Natural killer cell (primary cell): ENCODE results near the gene ADCY5. TPM values are rescaled to one million over a fixed set of nuclear protein-coding genes. Genes with fewer than 3 reads are reported as not detected.

Experiments used
- ATAC-seq, 3 donors: fragments of 150-1000 bp in 2 of 3; fragments of 200-7000 bp in 1 of 3; cut with Tn5 transposase; 1 replicate in 1 of 3; 2 replicates in 2 of 3; pipeline ENCODE4 v1.10.0; 2021; ENCODE audit warnings: mild to moderate bottlenecking in 2 of 3, moderate library complexity in 2 of 3
- DNase-seq, 2 donors: peaks; one replicate each; pipeline versions ENCODE4 v3.0.0 to v3.0.0-alpha.2; 2013 to 2021; ENCODE audit warnings: mixed read lengths in 1 of 2
- H3K27ac ChIP-seq: one replicate; pipeline ENCODE4 v1.5.1; 2013; ENCODE audit warnings: mild to moderate bottlenecking, low read length
- H3K27me3 ChIP-seq: one replicate; pipeline ENCODE4 v1.6.1; 2013; ENCODE audit warnings: low read length; ENCODE audit not compliant: control insufficient read depth, insufficient read depth
- H3K36me3 ChIP-seq: one replicate; pipeline ENCODE4 v1.6.1; 2013; ENCODE audit warnings: low read length; ENCODE audit not compliant: control insufficient read depth, insufficient read depth
- H3K4me1 ChIP-seq: one replicate; pipeline ENCODE4 v1.6.1; 2013; ENCODE audit warnings: low read length; ENCODE audit not compliant: control insufficient read depth, insufficient read depth
- H3K4me3 ChIP-seq: one replicate; pipeline ENCODE4 v1.5.1; 2013; ENCODE audit warnings: low read length
- H3K9me3 ChIP-seq: one replicate; pipeline ENCODE4 v1.6.1; 2013; ENCODE audit warnings: low read length; ENCODE audit not compliant: control insufficient read depth, insufficient read depth
- H3K27ac Mint-ChIP-seq, 2 donors: one replicate each; pipeline ENCODE4 v1.8.0; 2022; ENCODE audit warnings: mild to moderate bottlenecking in 2 of 2, mixed read lengths in 2 of 2, moderate library complexity in 1 of 2
- H3K27me3 Mint-ChIP-seq, 2 donors: one replicate each; pipeline ENCODE4 v1.8.0; 2022; ENCODE audit warnings: low read depth in 2 of 2, mixed read lengths in 2 of 2
- H3K36me3 Mint-ChIP-seq: one replicate; pipeline ENCODE4 v1.8.0; 2022; ENCODE audit warnings: mixed read lengths
- H3K4me1 Mint-ChIP-seq, 2 donors: one replicate each; pipeline ENCODE4 v1.8.0; 2022; ENCODE audit warnings: mixed read lengths in 2 of 2
- H3K4me3 Mint-ChIP-seq: one replicate; pipeline ENCODE4 v1.8.0; 2022; ENCODE audit warnings: mild to moderate bottlenecking, moderate library complexity, mixed read lengths
- H3K9me3 Mint-ChIP-seq, 2 donors: one replicate each; pipeline ENCODE4 v1.8.0; 2022; ENCODE audit warnings: mixed read lengths in 2 of 2
- WGBS: methylation state at CpG from one replicate; pipeline ENCODE4 v1.1.7; 2013; ENCODE audit warnings: missing lambda C conversion rate; ENCODE audit not compliant: insufficient coverage; 5-methylcytosine and 5-hydroxymethylcytosine counted together
- intact Hi-C: fragments of 100-400 bp; cut with micrococcal nuclease; formaldehyde crosslinking; loops from one replicate; pipeline ENCODE4 v1.14.2; 2022
- total RNA-seq, 4 donors: library from RNA; stranded (reverse); fragments of 120-200 nt in 1 of 4; gene quantifications; one replicate each; pipeline versions ENCODE4 v1.2.3 to v1.2.4, GENCODE V29; 2013 to 2022
- TF ChIP-seq, protein P1 (sequence below): fragments of 200-600 bp; IDR thresholded peaks from one replicate; pipeline ENCODE4 v1.8.0; 2022; ENCODE audit warnings: antibody characterized with exemption

ADCY5 gene
- total RNA-seq, 3 donors from 2014 or later (not counting 1 experiment from before 2014, with no cell fraction given), result not detected

GRCh38 chr3:123376451-123377242 lies 72.2 kb downstream of the ADCY5 start:
- Mint-ChIP-seq H3K4me1 (no peaks in the 10 kb centered on the region), H3K27ac (no peak overlapping the region), H3K9me3 (no peaks in the 10 kb centered on the region), H3K36me3 (no peaks in the 10 kb centered on the region), H3K4me3 (no peak overlapping the region), H3K27me3 (no peaks in the 10 kb centered on the region)
- TF ChIP-seq, protein P1, sequence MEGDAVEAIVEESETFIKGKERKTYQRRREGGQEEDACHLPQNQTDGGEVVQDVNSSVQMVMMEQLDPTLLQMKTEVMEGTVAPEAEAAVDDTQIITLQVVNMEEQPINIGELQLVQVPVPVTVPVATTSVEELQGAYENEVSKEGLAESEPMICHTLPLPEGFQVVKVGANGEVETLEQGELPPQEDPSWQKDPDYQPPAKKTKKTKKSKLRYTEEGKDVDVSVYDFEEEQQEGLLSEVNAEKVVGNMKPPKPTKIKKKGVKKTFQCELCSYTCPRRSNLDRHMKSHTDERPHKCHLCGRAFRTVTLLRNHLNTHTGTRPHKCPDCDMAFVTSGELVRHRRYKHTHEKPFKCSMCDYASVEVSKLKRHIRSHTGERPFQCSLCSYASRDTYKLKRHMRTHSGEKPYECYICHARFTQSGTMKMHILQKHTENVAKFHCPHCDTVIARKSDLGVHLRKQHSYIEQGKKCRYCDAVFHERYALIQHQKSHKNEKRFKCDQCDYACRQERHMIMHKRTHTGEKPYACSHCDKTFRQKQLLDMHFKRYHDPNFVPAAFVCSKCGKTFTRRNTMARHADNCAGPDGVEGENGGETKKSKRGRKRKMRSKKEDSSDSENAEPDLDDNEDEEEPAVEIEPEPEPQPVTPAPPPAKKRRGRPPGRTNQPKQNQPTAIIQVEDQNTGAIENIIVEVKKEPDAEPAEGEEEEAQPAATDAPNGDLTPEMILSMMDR, result no peak
- no peak overlapping the region for H3K27ac ChIP-seq
- H3K4me1 ChIP-seq, result no peaks in the 10 kb centered on the region
- intact Hi-C loops, result no loop called here
- DNase-seq (no peak), ATAC-seq (no peak)
- WGBS, result 81% methylated on average over 11 of the region's 11 CpGs
- H3K27me3 ChIP-seq, result no peaks in the 10 kb centered on the region
- H3K9me3 ChIP-seq, result no peaks in the 10 kb centered on the region
- no peak overlapping the region for H3K4me3 ChIP-seq
- no peaks in the 10 kb centered on the region for H3K36me3 ChIP-seq

- H3K4me3 ChIP-seq, result no peak overlapping the region
- WGBS, result 77% methylated on average over 13 of the region's 13 CpGs
- intact Hi-C loops, result no loop called here
Observed at GRCh38 chr3:123375014-123375940, 73.6 kb downstream of the ADCY5 start.

GRCh38 chr3:123374016-123374415 lies 74.9 kb downstream of the ADCY5 start:
- H3K27me3 Mint-ChIP-seq, result no peaks in the 10 kb centered on the region
- ATAC-seq (no peak), DNase-seq (no peak)
- H3K9me3 Mint-ChIP-seq, result no peaks in the 10 kb centered on the region
- H3K9me3 ChIP-seq, result no peaks in the 10 kb centered on the region
- no peaks in the 10 kb centered on the region for H3K27me3 ChIP-seq
- H3K27ac ChIP-seq, result no peak overlapping the region
- H3K4me3 ChIP-seq, result no peak overlapping the region
- no peaks in the 10 kb centered on the region for H3K4me1 ChIP-seq
- intact Hi-C loops, result no loop called here
- WGBS, result 79% methylated on average over 2 of the region's 2 CpGs
- no peak overlapping the region for H3K27ac Mint-ChIP-seq
- TF ChIP-seq, protein P1, result no peak
- H3K36me3 Mint-ChIP-seq, result no peaks in the 10 kb centered on the region
- no peaks in the 10 kb centered on the region for H3K4me1 Mint-ChIP-seq
- H3K4me3 Mint-ChIP-seq, result no peak overlapping the region
- no peaks in the 10 kb centered on the region for H3K36me3 ChIP-seq

More at GRCh38 chr3:123375014-123375940, 73.6 kb downstream of the ADCY5 start:
- H3K9me3 Mint-ChIP-seq, result no peaks in the 10 kb centered on the region
- H3K27me3 Mint-ChIP-seq, result no peaks in the 10 kb centered on the region
- no peak overlapping the region for H3K4me3 Mint-ChIP-seq
- ATAC-seq (no peak), DNase-seq (no peak)
- no peaks in the 10 kb centered on the region for H3K27me3 ChIP-seq
- no peaks in the 10 kb centered on the region for H3K36me3 ChIP-seq
- H3K4me1 Mint-ChIP-seq, result no peaks in the 10 kb centered on the region
- no peak overlapping the region for H3K27ac Mint-ChIP-seq
- H3K4me1 ChIP-seq, result no peaks in the 10 kb centered on the region
- no peaks in the 10 kb centered on the region for H3K36me3 Mint-ChIP-seq
- H3K27ac ChIP-seq, result no peak overlapping the region
- no peaks in the 10 kb centered on the region for H3K9me3 ChIP-seq
- TF ChIP-seq, protein P1, result no peak
